GM12874 (cell line): Measurements from ENCODE around the gene EVX2.

Experiments used
- CTCF ChIP-seq: IDR thresholded peaks from 2 replicates; pipeline ENCODE4 v1.5.1; 2011; ENCODE audit warnings: low read depth, mild to moderate bottlenecking, control low read depth, low read length, moderate library complexity; ENCODE audit not compliant: insufficient read depth

EVX2 gene

GRCh38 chr2:176120364-176121189 is 36.8 kb upstream of the EVX2 start:
- TF ChIP-seq CTCF = no peak

- peak; percentile 51 for TF ChIP-seq CTCF
These were observed 35.0 kb upstream of the EVX2 start for GRCh38 chr2:176118601-176119339.

GRCh38 chr2:176117823-176118371 is 34.1 kb upstream of the EVX2 start:
- TF ChIP-seq CTCF = no peak

GRCh38 chr2:176117162-176117822 is 33.5 kb upstream of the EVX2 start:
- no peak for TF ChIP-seq CTCF

- no peak for TF ChIP-seq CTCF
These were observed 32.4 kb upstream of the EVX2 start, which contains the start of gene HOXD10 for GRCh38 chr2:176115883-176116813. TSS of gene HOXD10 (plus strand) at chr2:176116778. CDS start at chr2:176116834, 56 bp downstream.

- TF ChIP-seq CTCF = no peak
These were observed 31.3 kb upstream of the EVX2 start for GRCh38 chr2:176114930-176115625.
